Measurements from ENCODE around the gene AMBRA1.

DNA sequence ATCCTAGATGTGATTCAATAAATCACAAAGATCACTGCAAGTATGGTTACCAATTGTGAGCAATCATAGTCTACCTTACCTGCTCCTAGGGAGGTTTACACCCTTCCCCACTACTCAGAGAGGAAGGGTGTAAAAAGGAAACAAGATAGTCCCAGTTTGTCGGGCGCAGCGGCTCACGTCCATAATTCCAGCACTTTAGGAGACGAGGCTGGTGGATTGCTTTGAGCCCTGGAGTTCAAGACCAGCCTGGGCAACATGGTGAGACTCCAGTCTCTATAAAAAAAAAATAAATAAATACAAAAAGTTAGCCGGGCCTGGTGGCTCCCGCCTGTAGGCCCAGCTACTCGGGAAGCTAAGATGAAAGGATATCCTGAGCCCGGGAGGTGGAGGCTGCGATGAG, 962 bp upstream of the AMBRA1 start:
- TF ChIP-seq MAZ (IDR thresholded peaks at IDR 0.05; ENCODE audit: borderline replicate concordance, low read depth, low read length) (no peak), POLR2A (IDR thresholded peaks at IDR 0.05; ENCODE audit: low read length) (no peak), GATA3 (IDR thresholded peaks at IDR 0.05; ENCODE audit: borderline replicate concordance) (no peak), BHLHE40 (IDR thresholded peaks at IDR 0.05; ENCODE audit: low read depth, low read length) (no peak), JUN (IDR thresholded peaks at IDR 0.05) (no peak), CEBPB (IDR thresholded peaks at IDR 0.05) (no peak), PBX3 (IDR thresholded peaks at IDR 0.05) (no peak), NFE2L2 (conservative IDR thresholded peaks at IDR 0.05; ENCODE audit: low read length) (no peak), EP300 (IDR thresholded peaks at IDR 0.05) (no peak), RFX5 (IDR thresholded peaks at IDR 0.05) (no peak)
- TF ChIP-seq, protein P1, sequence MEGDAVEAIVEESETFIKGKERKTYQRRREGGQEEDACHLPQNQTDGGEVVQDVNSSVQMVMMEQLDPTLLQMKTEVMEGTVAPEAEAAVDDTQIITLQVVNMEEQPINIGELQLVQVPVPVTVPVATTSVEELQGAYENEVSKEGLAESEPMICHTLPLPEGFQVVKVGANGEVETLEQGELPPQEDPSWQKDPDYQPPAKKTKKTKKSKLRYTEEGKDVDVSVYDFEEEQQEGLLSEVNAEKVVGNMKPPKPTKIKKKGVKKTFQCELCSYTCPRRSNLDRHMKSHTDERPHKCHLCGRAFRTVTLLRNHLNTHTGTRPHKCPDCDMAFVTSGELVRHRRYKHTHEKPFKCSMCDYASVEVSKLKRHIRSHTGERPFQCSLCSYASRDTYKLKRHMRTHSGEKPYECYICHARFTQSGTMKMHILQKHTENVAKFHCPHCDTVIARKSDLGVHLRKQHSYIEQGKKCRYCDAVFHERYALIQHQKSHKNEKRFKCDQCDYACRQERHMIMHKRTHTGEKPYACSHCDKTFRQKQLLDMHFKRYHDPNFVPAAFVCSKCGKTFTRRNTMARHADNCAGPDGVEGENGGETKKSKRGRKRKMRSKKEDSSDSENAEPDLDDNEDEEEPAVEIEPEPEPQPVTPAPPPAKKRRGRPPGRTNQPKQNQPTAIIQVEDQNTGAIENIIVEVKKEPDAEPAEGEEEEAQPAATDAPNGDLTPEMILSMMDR (IDR thresholded peaks at IDR 0.05) = no peak

All from A549 (cell line).